OCI-LY7 (cell line): ENCODE measurements around the gene C20orf173. TPM values are rescaled to one million over a fixed set of nuclear protein-coding genes. Genes with fewer than 3 reads are reported as not detected.

Experiments used
- BruUV-seq: library from RNA; stranded (reverse); fragments of 400-500 nt; replicated peaks from 2 replicates; lab custom pipeline; 2021; lab: Mats Ljungman, UMichigan
- CTCF ChIA-PET: fragments of 300-600 bp; sonication (Branson Sonifier 250); formaldehyde crosslinking; loops from one replicate; lab custom pipeline; 2022; ENCODE audit warnings: antibody characterized with exemption; ENCODE audit not compliant: unreplicated experiment; lab: Charles Lee
- POLR2A ChIA-PET: fragments of 300-600 bp; sonication (Branson Sonifier 250); formaldehyde crosslinking; loops from one replicate; lab custom pipeline; 2022; ENCODE audit warnings: antibody characterized with exemption; lab: Charles Lee
- DNase-seq: peaks from one replicate; pipeline ENCODE4 v3.0.0-alpha.2; 2015; ENCODE audit warnings: low spot score
- H2AFZ ChIP-seq: fragments of 200-600 bp; sonication (generic), shearing (Covaris generic); 2 replicates; pipeline ENCODE4 v1.6.1; 2014; ENCODE audit warnings: mild to moderate bottlenecking, antibody characterized with exemption, low read length, moderate library complexity
- H3K27ac ChIP-seq: fragments of 200-600 bp; sonication (generic); 2 replicates; pipeline ENCODE4 v1.5.1; 2014; ENCODE audit warnings: mixed run types, low read depth, mild to moderate bottlenecking, moderate library complexity, low read length, inconsistent platforms; ENCODE audit not compliant: poor library complexity, severe bottlenecking
- H3K36me3 ChIP-seq: fragments of 200-600 bp; sonication (generic); 2 replicates; pipeline ENCODE4 v1.6.1; 2014; ENCODE audit warnings: mild to moderate bottlenecking, antibody characterized with exemption, low read length, moderate library complexity, mixed read lengths; ENCODE audit not compliant: insufficient read depth
- H3K4me1 ChIP-seq: fragments of 200-600 bp; sonication (generic); 2 replicates; pipeline ENCODE4 v1.5.1; 2014; ENCODE audit warnings: mild to moderate bottlenecking, low read length; ENCODE audit not compliant: insufficient read depth, poor library complexity, severe bottlenecking
- H3K4me2 ChIP-seq: fragments of 200-600 bp; sonication (generic); 2 replicates; pipeline ENCODE4 v1.6.1; 2014; ENCODE audit warnings: mild to moderate bottlenecking, low read length
- H3K4me3 ChIP-seq: fragments of 200-600 bp; sonication (generic); 2 replicates; pipeline ENCODE4 v1.5.1; 2014; ENCODE audit warnings: mild to moderate bottlenecking, low read depth, low read length; ENCODE audit not compliant: poor library complexity, severe bottlenecking
- H3K79me2 ChIP-seq: fragments of 200-600 bp; sonication (generic); 2 replicates; pipeline ENCODE4 v1.6.1; 2016; ENCODE audit warnings: low read depth, mild to moderate bottlenecking, low read length, moderate library complexity, mixed read lengths; ENCODE audit not compliant: insufficient read depth
- H3K9me2 ChIP-seq: fragments of 200-600 bp; sonication (generic); 2 replicates; pipeline ENCODE4 v1.6.1; 2016; ENCODE audit warnings: mild to moderate bottlenecking, low read length, mixed read lengths; ENCODE audit not compliant: insufficient read depth
- H3K9me3 ChIP-seq: fragments of 200-600 bp; sonication (generic); 2 replicates; pipeline ENCODE4 v1.6.1; 2014; ENCODE audit warnings: mild to moderate bottlenecking, mixed run types, low read length, mixed read lengths
- H4K20me1 ChIP-seq: fragments of 200-600 bp; sonication (generic); 2 replicates; pipeline ENCODE4 v1.6.1; 2014; ENCODE audit warnings: mild to moderate bottlenecking, antibody characterized with exemption, low read length, moderate library complexity, mixed read lengths; ENCODE audit not compliant: insufficient read depth
- EZH2phosphoT487 ChIP-seq: fragments of 200-600 bp; sonication (generic); IDR thresholded peaks from 2 replicates; pipeline ENCODE4 v1.6.1; 2018; ENCODE audit warnings: low read depth, borderline replicate concordance, mild to moderate bottlenecking, mixed run types, antibody characterized with exemption, low read length, moderate library complexity, mixed read lengths
- intact Hi-C: fragments of 100-400 bp; cut with micrococcal nuclease; formaldehyde crosslinking; loops from one replicate; pipeline ENCODE4 v1.10.0; 2022; ENCODE audit not compliant: unreplicated experiment
- total RNA-seq, 2 experiments: library from RNA; depleted of rRNA in 1 of 2; stranded (reverse); fragments of >200 nt in 1 of 2; shearing (Covaris generic) in 1 of 2; gene quantifications; 2 replicates each; pipeline ENCODE4 v1.2.3, GENCODE V29; 2014 to 2022
- TF ChIP-seq, protein P1 (sequence below): fragments of 200-600 bp; sonication (generic); conservative IDR thresholded peaks from 2 replicates; pipeline ENCODE4 v1.5.1; 2014; ENCODE audit warnings: mild to moderate bottlenecking, antibody characterized with exemption, low read length, moderate library complexity, mixed read lengths

C20orf173 gene
- total RNA-seq, 2 experiments from 2014 or later = not detected

DNA sequence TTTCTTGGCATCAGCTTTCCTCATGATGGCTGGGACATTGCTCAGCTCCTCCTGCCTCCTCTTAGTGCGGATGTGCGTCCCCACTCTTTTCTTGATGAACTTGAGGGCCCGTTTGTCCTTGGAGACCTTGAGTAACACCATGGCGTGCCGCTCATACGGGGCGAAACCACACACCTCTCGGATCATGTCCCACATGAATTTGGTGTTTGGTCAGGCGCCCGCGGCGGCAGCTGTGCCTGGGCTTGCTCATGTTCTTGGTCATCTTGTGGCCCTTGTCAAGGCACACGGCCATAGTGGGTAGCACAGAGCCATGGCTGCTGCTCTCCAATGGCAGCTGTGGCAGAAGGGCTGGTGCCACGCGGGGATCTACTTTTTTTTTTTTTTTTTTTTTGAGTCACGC, 15.0 kb upstream of the C20orf173 start:
- Histone ChIP-seq H2AFZ (no peak overlapping the region), H4K20me1 (no peaks in the 10 kb centered on the region), H3K36me3 (peaks cover 30% of the 10 kb centered on the region), H3K4me1 (peaks cover 25% of the 10 kb centered on the region), H3K4me2 (no peak overlapping the region), H3K4me3 (no peak overlapping the region), H3K79me2 (peaks cover 4% of the 10 kb centered on the region; the same call in 1 of the 2 replicates), H3K27ac (no peak overlapping the region), H3K9me2 (no peaks in the 10 kb centered on the region), H3K9me3 (no peaks in the 10 kb centered on the region)
- POLR2A ChIA-PET = interaction anchor here (0.7 kb wide), 2 partner anchors 108 to 140 kb away, joined by 3 read pairs; no protein-coding TSS in a partner anchor
- no TSS peak for BruUV-seq
- DNase-seq = no peak
- CTCF ChIA-PET = no interaction called here
- intact Hi-C loops = loop anchor here (5.0 kb wide), 1 partner anchor 73 kb away; the partner anchor contains the start of gene SPAG4
- TF ChIP-seq, protein P1, sequence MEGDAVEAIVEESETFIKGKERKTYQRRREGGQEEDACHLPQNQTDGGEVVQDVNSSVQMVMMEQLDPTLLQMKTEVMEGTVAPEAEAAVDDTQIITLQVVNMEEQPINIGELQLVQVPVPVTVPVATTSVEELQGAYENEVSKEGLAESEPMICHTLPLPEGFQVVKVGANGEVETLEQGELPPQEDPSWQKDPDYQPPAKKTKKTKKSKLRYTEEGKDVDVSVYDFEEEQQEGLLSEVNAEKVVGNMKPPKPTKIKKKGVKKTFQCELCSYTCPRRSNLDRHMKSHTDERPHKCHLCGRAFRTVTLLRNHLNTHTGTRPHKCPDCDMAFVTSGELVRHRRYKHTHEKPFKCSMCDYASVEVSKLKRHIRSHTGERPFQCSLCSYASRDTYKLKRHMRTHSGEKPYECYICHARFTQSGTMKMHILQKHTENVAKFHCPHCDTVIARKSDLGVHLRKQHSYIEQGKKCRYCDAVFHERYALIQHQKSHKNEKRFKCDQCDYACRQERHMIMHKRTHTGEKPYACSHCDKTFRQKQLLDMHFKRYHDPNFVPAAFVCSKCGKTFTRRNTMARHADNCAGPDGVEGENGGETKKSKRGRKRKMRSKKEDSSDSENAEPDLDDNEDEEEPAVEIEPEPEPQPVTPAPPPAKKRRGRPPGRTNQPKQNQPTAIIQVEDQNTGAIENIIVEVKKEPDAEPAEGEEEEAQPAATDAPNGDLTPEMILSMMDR = no peak
- TF ChIP-seq EZH2phosphoT487 = no peak

DNA sequence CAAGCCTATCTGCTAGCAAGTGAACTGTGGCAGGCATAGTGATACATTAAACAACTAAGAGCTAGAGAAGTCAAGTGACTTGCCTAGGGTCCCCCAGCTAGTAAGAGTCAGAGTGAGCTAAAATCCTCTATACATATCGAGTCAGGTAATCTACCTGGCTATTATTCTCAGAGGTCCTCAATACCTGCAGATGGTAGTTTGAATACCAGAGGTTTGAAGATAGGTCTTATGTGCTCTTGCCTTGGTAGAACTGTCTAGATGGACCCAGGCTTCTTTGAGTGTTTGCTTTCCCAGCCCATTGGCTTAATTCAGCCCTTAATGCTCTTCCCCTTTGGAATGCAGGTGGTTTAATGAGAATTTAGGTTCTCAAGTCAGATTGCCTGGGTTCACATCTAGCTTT, 13.5 kb upstream of the C20orf173 start:
- Histone ChIP-seq H3K79me2 (peaks cover 4% of the 10 kb centered on the region; the same call in 1 of the 2 replicates), H3K4me2 (peak overlapping the region; percentile 72), H3K4me3 (peak overlapping the region; percentile 84), H3K36me3 (peaks cover 16% of the 10 kb centered on the region), H3K4me1 (peaks cover 25% of the 10 kb centered on the region), H3K9me3 (no peaks in the 10 kb centered on the region), H4K20me1 (no peaks in the 10 kb centered on the region), H3K27ac (no peak overlapping the region), H3K9me2 (no peaks in the 10 kb centered on the region), H2AFZ (no peak overlapping the region)
- intact Hi-C loops = loop anchor here (5.0 kb wide), 1 partner anchor 74 kb away; the partner anchor contains the start of gene SPAG4
- TF ChIP-seq, protein P1 = no peak
- TF ChIP-seq EZH2phosphoT487 = no peak
- DNase-seq = no peak
- BruUV-seq = no TSS peak
- ChIA-PET POLR2A (interaction anchor here (0.6 to 1.1 kb wide), 4 partner anchors 12 to 346 kb away, joined by 3 to 4 read pairs (median 3); no protein-coding TSS in a partner anchor), CTCF (interaction anchor here (1.5 kb wide), 1 partner anchor 29 kb away, joined by 4 read pairs; no protein-coding TSS in a partner anchor)
